Uterus (tissue), 2 donors: ENCODE measurements around the gene RNASE13.

Experiments
- CTCF ChIP-seq, 4 experiments: fragments of 200-600 bp in 2 of 4; fragments of 450-650 bp in 2 of 4; sonication (generic) in 2 of 4; IDR thresholded peaks; one replicate each; pipeline ENCODE4 v1.5.1; 2016 to 2019; ENCODE audit warnings: antibody characterized with exemption in 4 of 4, mild to moderate bottlenecking in 2 of 4, moderate library complexity in 1 of 4
- POLR2A ChIP-seq, 2 donors: fragments of 450-650 bp; IDR thresholded peaks; one replicate each; pipeline ENCODE4 v1.6.1; 2016; ENCODE audit warnings: antibody characterized with exemption in 2 of 2, mild to moderate bottlenecking in 1 of 2, moderate library complexity in 1 of 2

- TF ChIP-seq CTCF (IDR thresholded peaks at IDR 0.05) (no peak), POLR2A (IDR thresholded peaks at IDR 0.05) (no peak)
Observed at GRCh38 chr14:21022686-21023085, 11.9 kb downstream of the RNASE13 start.
